ENCODE measurements around the gene HSPA12B.
A peak's percentile ranks its signal among the peaks of the same experiment; 100 is the strongest.
"Not testable (repeated sequence)": the region's sequence is repeated elsewhere in the genome, so short reads cannot be mapped to it uniquely, and the experiment has no call there.

HSPA12B gene

DNA sequence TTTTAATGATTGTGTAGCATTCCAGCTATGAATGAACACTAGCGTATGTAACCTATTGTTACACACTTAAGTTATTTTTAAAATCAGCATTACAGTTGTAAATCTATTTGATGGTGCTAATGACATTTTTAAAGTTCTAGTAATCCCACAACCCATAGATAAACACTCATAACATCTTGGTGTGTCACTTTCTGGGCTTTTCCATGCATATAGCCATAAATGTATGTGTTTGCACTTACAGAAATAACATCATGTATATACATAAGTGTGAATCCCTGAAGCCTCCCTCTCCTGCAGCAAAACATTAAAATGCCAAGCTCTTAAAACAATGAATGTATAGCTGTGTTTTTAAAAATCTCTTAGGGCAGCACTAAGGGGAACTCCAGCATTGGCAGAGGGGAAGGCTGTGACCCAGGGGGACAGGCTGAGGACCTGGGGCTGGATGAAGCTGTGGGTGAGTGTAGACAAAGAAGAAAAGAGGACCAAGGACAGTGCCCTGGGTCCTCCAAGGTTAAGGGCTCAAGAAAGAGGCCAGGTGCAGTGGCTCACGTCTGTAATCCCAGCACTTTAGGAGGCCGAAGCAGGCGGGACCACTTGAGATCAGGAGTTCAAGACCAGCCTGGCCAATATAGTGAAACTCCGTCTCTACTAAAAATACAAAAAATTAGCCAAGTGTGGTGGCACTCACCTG is 55.0 kb downstream of the HSPA12B start:
- DNase-seq (ENCODE audit: low spot score), result no peak

- no peak for DNase-seq (ENCODE audit: low spot score)
These were observed 56.2 kb downstream of the HSPA12B start for GRCh38 chr20:3788685-3789155.

- DNase-seq (ENCODE audit: low spot score), result not testable (repeated sequence)
These were observed 56.7 kb downstream of the HSPA12B start for GRCh38 chr20:3789201-3789600.

GRCh38 chr20:3794168-3794567 is 61.7 kb downstream of the HSPA12B start:
- DNase-seq (ENCODE audit: low spot score), result not testable (repeated sequence)

GRCh38 chr20:3794701-3795420 is 62.4 kb downstream of the HSPA12B start:
- DNase-seq (ENCODE audit: low spot score), result no peak

DNA sequence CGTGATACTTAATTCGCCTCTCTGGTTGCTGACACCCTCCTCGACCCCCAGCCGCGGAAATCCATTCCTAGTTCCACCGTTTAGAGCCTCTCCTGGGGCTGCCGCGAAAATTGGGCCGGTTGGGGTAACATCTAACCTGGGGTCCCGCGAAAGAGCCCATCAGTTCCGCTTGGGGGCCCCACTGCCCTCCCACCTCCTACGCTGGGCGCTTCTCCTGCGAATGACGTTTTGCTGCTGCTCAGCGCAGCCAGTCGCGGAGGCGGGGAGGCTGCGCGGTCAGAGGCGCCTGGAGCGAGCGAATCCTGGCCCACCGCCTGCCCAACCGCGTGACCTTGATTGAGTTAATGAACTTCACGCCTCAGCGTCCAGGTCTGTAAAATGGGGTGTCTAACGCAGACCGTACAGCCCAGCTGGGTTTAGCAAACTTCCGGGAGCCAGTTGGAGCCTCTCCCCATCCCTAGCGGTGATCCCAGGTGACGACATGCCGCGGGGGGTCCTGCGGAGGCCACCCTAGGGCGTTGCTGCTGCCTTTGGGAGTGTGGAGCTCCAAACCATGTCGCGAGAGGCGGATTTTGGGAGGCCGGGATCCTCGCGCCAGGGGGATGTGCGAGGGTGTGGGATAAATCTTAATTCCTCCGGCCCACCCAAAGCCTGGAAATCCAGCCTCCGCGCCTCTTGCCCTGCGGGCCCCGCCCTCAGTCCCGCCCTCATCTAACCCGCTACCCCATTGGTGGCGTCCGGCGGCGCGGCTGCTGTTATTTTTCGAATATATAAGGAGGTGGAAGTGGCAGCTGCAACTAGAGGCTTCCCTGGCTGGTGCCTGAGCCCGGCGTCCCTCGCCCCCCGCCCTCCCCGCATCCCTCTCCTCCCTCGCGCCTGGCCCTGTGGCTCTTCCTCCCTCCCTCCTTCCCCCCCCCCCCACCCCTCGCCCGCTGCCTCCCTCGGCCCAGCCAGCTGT is 63.3 kb downstream of the HSPA12B start, which contains the start of gene CDC25B:
Gene CDC25B (plus strand): TSS at position 800 of the 958 bp plus-strand sequence. CDS start 222 bp downstream, outside the sequence.
- DNase-seq (ENCODE audit: low spot score), result peak; percentile 95

DNA sequence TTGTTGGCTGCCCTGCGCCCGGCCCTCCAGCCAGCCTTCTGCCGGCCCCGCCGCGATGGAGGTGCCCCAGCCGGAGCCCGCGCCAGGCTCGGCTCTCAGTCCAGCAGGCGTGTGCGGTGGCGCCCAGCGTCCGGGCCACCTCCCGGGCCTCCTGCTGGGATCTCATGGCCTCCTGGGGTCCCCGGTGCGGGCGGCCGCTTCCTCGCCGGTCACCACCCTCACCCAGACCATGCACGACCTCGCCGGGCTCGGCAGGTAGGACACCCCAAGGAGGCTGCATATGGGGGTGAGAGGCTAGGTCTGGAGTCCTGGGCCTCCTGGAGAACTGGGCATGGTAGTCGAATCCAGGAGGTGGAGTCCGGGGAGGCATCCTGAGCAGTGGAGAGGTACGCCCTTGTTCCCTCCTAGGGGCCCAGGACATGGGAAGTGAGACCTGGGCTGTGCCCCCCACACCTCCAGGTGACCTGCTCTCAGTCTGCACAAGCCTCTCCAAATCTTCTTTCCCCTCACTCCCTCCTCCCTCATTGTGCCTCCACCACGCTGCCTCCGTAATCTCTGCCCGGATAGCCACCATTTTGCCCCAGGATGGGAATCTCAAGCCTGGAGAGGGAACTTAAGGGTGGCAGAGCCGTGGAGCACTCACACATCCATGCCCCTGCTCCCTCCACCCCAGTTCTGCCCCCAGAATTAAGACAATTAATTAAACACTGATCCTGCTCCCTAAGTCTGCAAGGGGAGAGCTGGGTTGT is 64.2 kb downstream of the HSPA12B start:
- no peak for DNase-seq (ENCODE audit: low spot score)

GRCh38 chr20:3797226-3797545 is 64.7 kb downstream of the HSPA12B start:
- DNase-seq (ENCODE audit: low spot score), result no peak

- peak; percentile 70 for DNase-seq (ENCODE audit: low spot score)
These were observed 65.3 kb downstream of the HSPA12B start for GRCh38 chr20:3797592-3798372.

DNA sequence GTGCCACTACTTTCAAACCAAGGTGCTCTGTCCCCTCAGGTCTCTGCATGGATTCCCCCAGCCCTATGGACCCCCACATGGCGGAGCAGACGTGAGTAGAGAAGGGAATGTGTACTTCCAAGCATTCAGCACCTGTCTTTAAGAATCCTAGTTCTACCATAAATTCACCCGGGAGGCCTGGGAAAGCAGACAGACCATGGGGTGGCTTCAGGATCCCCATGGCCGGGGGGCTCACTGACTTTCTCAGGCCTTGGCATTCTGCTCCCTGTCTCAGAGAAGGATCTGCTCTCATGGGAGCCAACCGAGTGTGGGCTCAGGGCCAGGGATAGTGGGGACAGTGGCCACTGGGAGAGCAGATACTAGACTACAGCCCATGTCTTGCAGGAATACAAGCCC is 65.9 kb downstream of the HSPA12B start:
- no peak for DNase-seq (ENCODE audit: low spot score)

DNA sequence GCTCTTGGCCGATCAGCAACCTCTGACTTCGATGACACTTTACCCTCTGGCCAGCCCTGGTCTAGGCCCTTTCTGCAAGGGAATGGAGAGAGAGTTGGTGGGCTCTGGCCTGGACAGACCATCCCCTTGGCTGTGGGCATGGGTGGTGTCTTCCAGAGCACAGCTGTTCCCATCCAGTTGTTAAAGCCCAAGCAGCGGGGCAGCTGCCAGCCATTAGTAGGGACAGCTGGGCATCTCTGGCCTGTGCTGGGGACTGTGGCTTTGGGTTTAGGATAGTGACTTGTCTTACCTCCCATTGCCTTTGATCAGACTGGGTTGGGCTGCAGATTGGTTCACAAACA is 66.4 kb downstream of the HSPA12B start:
- no peak for DNase-seq (ENCODE audit: low spot score)

GRCh38 chr20:3800256-3800877 is 67.9 kb downstream of the HSPA12B start:
- no peak for DNase-seq (ENCODE audit: low spot score)

GRCh38 chr20:3800878-3801260 is 68.4 kb downstream of the HSPA12B start:
- no peak for DNase-seq (ENCODE audit: low spot score)

DNA sequence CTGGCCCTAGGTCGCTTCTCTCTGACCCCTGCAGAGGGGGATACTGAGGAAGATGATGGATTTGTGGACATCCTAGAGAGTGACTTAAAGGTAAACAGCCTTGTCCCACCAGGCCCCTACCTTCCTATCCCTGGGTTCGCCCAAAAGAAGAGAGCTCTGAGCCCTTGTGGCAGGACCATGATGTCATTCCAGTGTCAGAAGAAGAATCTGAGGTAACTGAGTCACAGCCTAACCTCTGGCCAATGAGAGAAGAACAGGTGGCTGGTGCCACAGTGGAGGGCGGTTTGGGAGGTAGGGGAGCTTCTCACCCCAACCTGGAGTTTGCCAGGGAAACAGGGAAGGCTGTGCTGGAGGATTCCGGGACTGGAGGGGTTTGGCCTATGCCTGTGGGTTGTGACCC is 68.8 kb downstream of the HSPA12B start:
- DNase-seq (ENCODE audit: low spot score), result no peak

GRCh38 chr20:3801846-3802245 is 69.4 kb downstream of the HSPA12B start:
- DNase-seq (ENCODE audit: low spot score), result no peak

All from AG08396 (cell line).